ENCODE data around the gene MAP2K3. TPM values are rescaled to one million over a fixed set of nuclear protein-coding genes. Genes with fewer than 3 reads are reported as not detected.
A peak's percentile ranks its signal among the peaks of the same experiment; 100 is the strongest.
"Not testable (repeated sequence)": the region's sequence is repeated elsewhere in the genome, so short reads cannot be mapped to it uniquely, and the experiment has no call there.

MAP2K3 gene
- total RNA-seq, 1 experiment from 2014 or later, result 50.9 TPM

DNA sequence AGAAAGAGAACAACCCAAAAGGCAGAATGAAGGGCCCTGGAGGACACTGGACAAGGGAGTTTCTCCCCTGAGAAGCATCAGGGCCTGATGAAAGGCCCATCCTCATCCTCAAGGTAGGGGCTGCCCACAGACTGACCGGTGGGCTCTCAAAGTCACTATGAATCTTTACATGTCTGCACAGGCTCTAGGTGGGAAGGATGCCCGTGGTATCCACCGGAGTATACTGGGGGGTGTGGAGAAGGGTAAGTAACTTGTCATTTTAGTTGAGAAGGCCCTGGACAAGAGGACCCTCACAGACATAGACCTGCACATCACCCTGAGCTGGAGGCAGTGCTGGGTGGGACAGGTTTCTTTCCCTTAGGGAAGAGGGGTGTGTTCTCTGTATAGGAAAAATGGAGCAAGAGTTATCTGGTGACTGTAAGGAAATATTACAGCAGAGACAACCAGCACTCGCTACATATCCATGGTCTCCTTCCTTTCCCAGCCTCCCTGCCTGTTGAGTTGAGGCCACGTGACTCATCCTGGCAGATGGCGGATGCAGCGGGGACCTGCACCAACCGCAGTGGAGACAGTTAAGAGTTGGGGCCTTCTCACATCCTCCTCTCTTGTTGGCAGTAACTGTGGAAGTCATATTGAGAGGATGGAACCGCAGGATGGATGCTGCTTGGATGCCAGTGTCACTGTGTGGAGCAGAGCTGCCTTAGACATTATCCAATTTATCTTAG lies 46.1 kb downstream of the MAP2K3 start:
- H3K4me1 Mint-ChIP-seq (ENCODE audit: low read depth, unreplicated experiment), result no peaks in the 10 kb centered on the region

DNA sequence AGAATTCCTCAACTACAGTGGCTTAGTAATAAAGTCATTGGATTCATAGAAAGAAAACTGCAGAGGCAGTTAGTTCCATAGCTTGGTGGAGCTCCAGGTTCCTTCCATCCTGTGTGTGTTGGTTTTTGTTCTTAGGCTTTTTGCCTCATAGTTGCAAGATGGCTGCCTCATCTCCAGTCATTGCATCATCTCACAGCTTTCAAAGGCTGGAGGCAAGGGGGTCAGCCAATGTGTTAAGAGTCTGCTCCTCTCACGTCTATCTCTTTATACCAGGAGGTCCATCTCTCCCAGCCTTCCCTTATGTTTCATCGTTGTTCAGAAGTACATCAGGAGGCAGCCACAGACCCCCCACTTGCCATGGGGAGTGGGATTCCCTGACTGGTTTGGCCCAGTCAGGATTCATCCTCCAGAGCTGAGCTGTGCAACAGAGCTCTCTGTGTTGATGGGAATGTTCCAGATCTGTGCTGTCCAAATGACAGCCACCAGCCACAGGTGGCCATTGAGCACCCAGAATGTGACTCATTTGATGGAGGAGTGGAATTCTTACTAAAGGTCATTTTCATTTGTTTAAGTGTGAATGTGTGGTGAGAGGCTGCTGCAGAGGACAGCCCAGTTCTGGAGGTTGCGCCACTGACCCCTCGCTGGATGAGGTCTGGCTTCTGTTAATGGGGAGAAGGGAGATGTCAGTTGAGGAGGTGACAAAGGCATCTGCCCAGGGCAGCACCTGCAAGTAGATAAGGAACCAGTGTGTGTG lies 52.2 kb downstream of the MAP2K3 start:
- H3K36me3 ChIP-seq (ENCODE audit: control insufficient read depth, insufficient read depth, low read length); BruUV-seq (replicated peaks); intact Hi-C loops (cut with micrococcal nuclease; ENCODE audit: unreplicated experiment); CTCF ChIA-PET; H3K4me3 ChIP-seq (ENCODE audit: low read depth, low read length); H3K9me3 Mint-ChIP-seq (ENCODE audit: unreplicated experiment); H3K4me1 Mint-ChIP-seq (ENCODE audit: low read depth, unreplicated experiment); H3K4me3 Mint-ChIP-seq (ENCODE audit: unreplicated experiment); H3K4me1 ChIP-seq; H3K27me3 Mint-ChIP-seq (ENCODE audit: insufficient read depth, unreplicated experiment); H3K27ac Mint-ChIP-seq (ENCODE audit: unreplicated experiment); H3K9me3 ChIP-seq; POLR2A ChIA-PET; H3K27me3 ChIP-seq (replicated peaks; ENCODE audit: control insufficient read depth, insufficient read depth, low read length); H3K36me3 Mint-ChIP-seq (ENCODE audit: insufficient read depth, unreplicated experiment): not testable (repeated sequence)
- DNase-seq, result peak; percentile 18 to 60

More for the DNA sequence above, 46.1 kb downstream of the MAP2K3 start:
- ChIA-PET CTCF (no interaction called here), POLR2A (no interaction called here)
- H3K4me1 ChIP-seq, result no peaks in the 10 kb centered on the region
- no peaks in the 10 kb centered on the region for H3K27me3 ChIP-seq (replicated peaks; ENCODE audit: control insufficient read depth, insufficient read depth, low read length)
- H3K4me3 ChIP-seq (ENCODE audit: low read depth, low read length), result no peak overlapping the region
- TF ChIP-seq, protein P1, sequence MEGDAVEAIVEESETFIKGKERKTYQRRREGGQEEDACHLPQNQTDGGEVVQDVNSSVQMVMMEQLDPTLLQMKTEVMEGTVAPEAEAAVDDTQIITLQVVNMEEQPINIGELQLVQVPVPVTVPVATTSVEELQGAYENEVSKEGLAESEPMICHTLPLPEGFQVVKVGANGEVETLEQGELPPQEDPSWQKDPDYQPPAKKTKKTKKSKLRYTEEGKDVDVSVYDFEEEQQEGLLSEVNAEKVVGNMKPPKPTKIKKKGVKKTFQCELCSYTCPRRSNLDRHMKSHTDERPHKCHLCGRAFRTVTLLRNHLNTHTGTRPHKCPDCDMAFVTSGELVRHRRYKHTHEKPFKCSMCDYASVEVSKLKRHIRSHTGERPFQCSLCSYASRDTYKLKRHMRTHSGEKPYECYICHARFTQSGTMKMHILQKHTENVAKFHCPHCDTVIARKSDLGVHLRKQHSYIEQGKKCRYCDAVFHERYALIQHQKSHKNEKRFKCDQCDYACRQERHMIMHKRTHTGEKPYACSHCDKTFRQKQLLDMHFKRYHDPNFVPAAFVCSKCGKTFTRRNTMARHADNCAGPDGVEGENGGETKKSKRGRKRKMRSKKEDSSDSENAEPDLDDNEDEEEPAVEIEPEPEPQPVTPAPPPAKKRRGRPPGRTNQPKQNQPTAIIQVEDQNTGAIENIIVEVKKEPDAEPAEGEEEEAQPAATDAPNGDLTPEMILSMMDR (IDR thresholded peaks at IDR 0.05; ENCODE audit: insufficient read depth in 1 of 2, low read depth in 1 of 2, low read length in 1 of 2, severe bottlenecking in 1 of 2, unreplicated experiment in 1 of 2), result no peak
- Mint-ChIP-seq H3K27me3 (ENCODE audit: insufficient read depth, unreplicated experiment) (peaks cover 9% of the 10 kb centered on the region), H3K36me3 (ENCODE audit: insufficient read depth, unreplicated experiment) (no peaks in the 10 kb centered on the region), H3K9me3 (ENCODE audit: unreplicated experiment) (peaks cover 23% of the 10 kb centered on the region), H3K4me3 (ENCODE audit: unreplicated experiment) (no peak overlapping the region), H3K27ac (ENCODE audit: unreplicated experiment) (no peak overlapping the region)
- DNase-seq, result no peak
- BruUV-seq (replicated peaks), result no TSS peak
- intact Hi-C loops (cut with micrococcal nuclease; ENCODE audit: unreplicated experiment), result no loop called here
- no peaks in the 10 kb centered on the region for H3K36me3 ChIP-seq (ENCODE audit: control insufficient read depth, insufficient read depth, low read length)
- no peaks in the 10 kb centered on the region for H3K9me3 ChIP-seq

DNA sequence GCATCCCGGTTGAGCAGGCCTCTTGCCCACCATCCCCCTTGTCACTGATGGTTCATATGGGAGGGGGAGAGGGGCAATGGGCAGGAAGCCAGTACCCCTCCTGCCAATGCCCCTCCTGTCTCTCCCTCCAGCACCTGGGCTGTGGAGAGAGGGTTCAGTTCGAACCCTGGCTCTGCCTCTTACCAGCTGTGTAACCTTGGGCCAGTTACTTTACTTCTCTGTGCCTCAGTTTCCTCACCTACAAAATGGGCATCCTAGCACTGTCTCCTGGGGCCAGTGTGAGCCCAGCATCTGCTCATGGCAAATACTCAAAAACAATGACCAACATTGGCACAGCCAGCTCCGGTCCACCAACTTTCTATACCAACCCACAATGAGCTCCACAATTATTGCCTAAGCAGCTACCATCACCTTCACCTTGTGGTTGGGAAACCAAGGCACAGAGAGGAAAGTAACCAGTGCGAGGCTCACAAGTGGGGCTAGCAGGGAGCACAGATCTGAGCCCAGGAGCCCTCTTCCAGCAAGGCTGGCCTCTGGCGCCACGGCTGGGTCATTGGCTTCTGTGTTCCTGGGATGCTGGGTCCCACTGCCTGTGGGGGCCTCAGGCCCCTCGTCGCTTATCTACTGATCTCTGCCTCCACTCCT lies 53.6 kb downstream of the MAP2K3 start:
- H3K27ac Mint-ChIP-seq (ENCODE audit: unreplicated experiment); BruUV-seq (replicated peaks); H3K4me3 ChIP-seq (ENCODE audit: low read depth, low read length); H3K27me3 ChIP-seq (replicated peaks; ENCODE audit: control insufficient read depth, insufficient read depth, low read length); H3K9me3 ChIP-seq; H3K4me1 ChIP-seq; H3K4me3 Mint-ChIP-seq (ENCODE audit: unreplicated experiment); H3K4me1 Mint-ChIP-seq (ENCODE audit: low read depth, unreplicated experiment); H3K36me3 Mint-ChIP-seq (ENCODE audit: insufficient read depth, unreplicated experiment); H3K36me3 ChIP-seq (ENCODE audit: control insufficient read depth, insufficient read depth, low read length); intact Hi-C loops (cut with micrococcal nuclease; ENCODE audit: unreplicated experiment); H3K27me3 Mint-ChIP-seq (ENCODE audit: insufficient read depth, unreplicated experiment); H3K9me3 Mint-ChIP-seq (ENCODE audit: unreplicated experiment); POLR2A ChIA-PET; DNase-seq: not testable (repeated sequence)
- CTCF ChIA-PET, result interaction anchor here (0.6 kb wide), 1 partner anchor 19 kb away, joined by 3 read pairs; no protein-coding TSS in a partner anchor

DNA sequence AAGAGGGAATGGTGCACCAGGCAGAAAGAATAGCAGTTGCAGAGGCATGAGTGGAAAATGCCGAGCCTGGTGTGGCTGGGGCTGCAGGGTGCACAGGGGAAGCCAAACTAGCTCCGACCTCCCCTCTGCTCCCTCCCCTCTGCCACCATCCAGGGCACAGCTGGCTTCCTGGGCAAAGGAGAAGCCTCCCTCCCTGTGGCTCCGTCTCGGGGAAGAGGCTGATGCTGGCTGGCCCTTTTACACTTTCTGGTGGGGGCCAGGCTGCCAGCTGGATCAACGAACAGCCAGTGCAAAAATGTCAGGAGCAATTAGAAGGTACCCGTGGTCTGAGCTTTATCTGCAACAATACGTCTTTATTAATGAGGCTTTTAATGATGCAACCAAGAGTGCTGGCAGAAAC lies 54.5 kb downstream of the MAP2K3 start:
- intact Hi-C loops (cut with micrococcal nuclease; ENCODE audit: unreplicated experiment), result no loop called here
- Histone ChIP-seq H3K36me3 (ENCODE audit: control insufficient read depth, insufficient read depth, low read length) (no peaks in the 10 kb centered on the region), H3K4me3 (ENCODE audit: low read depth, low read length) (no peak overlapping the region), H3K4me1 (peaks cover 3% of the 10 kb centered on the region; the same call in 1 of the 2 replicates), H3K27me3 (replicated peaks; ENCODE audit: control insufficient read depth, insufficient read depth, low read length) (no peaks in the 10 kb centered on the region), H3K9me3 (no peaks in the 10 kb centered on the region)
- ChIA-PET POLR2A (no interaction called here), CTCF (no interaction called here)
- Mint-ChIP-seq H3K4me3 (ENCODE audit: unreplicated experiment) (no peak overlapping the region), H3K9me3 (ENCODE audit: unreplicated experiment) (no peaks in the 10 kb centered on the region), H3K36me3 (ENCODE audit: insufficient read depth, unreplicated experiment) (no peaks in the 10 kb centered on the region), H3K4me1 (ENCODE audit: low read depth, unreplicated experiment) (no peaks in the 10 kb centered on the region), H3K27ac (ENCODE audit: unreplicated experiment) (no peak overlapping the region), H3K27me3 (ENCODE audit: insufficient read depth, unreplicated experiment) (no peaks in the 10 kb centered on the region)
- TF ChIP-seq, protein P1 (IDR thresholded peaks at IDR 0.05; ENCODE audit: insufficient read depth in 1 of 2, low read depth in 1 of 2, low read length in 1 of 2, severe bottlenecking in 1 of 2, unreplicated experiment in 1 of 2), result no peak
- peak in 1 of 2 experiments; percentile 25 for DNase-seq
- no TSS peak for BruUV-seq (replicated peaks)

DNA sequence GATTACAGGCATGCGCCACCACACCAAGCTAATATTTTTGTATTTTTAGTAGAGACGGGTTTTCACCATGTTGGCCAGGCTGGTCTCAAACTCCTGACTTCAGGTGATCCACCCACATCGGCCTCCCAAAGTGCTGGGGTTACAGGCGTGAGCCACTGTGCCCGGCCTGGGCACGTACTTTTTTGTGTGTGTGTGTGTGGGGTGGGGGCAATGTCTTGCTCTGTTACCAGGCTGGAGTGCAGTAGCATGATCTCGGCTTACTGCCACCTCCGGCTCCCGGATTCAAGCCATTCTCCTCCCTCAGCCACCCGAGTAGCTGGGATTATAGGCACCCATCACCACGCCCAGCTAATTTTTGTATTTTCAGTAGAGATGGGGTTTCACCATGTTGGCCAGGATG lies 55.1 kb downstream of the MAP2K3 start:
- POLR2A ChIA-PET; H3K4me3 Mint-ChIP-seq (ENCODE audit: unreplicated experiment); H3K4me3 ChIP-seq (ENCODE audit: low read depth, low read length); H3K36me3 ChIP-seq (ENCODE audit: control insufficient read depth, insufficient read depth, low read length); intact Hi-C loops (cut with micrococcal nuclease; ENCODE audit: unreplicated experiment); H3K4me1 Mint-ChIP-seq (ENCODE audit: low read depth, unreplicated experiment); H3K4me1 ChIP-seq; CTCF ChIA-PET; H3K9me3 ChIP-seq; H3K36me3 Mint-ChIP-seq (ENCODE audit: insufficient read depth, unreplicated experiment); H3K9me3 Mint-ChIP-seq (ENCODE audit: unreplicated experiment); H3K27ac Mint-ChIP-seq (ENCODE audit: unreplicated experiment); BruUV-seq (replicated peaks); DNase-seq; H3K27me3 ChIP-seq (replicated peaks; ENCODE audit: control insufficient read depth, insufficient read depth, low read length); H3K27me3 Mint-ChIP-seq (ENCODE audit: insufficient read depth, unreplicated experiment): not testable (repeated sequence)
